Motor neuron (in vitro differentiated cells): ENCODE results near the gene PIM3. TPM values are rescaled to one million over a fixed set of nuclear protein-coding genes. Genes with fewer than 3 reads are reported as not detected.
A peak's percentile ranks its signal among the peaks of the same experiment; 100 is the strongest.
"Not testable (repeated sequence)": the region's sequence is repeated elsewhere in the genome, so short reads cannot be mapped to it uniquely, and the experiment has no call there.

Source experiments
- ATAC-seq, 8 experiments: fragments of 200-7000 bp; cut with Tn5 transposase; replicated peaks in 6 of 8; 2 replicates each; pipeline ENCODE4 v1.8.0; 2021; ENCODE audit warnings: mild to moderate bottlenecking in 8 of 8, moderate library complexity in 8 of 8
- H3K27ac ChIP-seq, 2 donors: fragments of 250-450 bp; sonication (Bioruptor Pico); 2 replicates each; pipeline ENCODE4 v1.9.0; 2021; ENCODE audit warnings: antibody characterized with exemption in 2 of 2, mild to moderate bottlenecking in 2 of 2, moderate library complexity in 1 of 2
- H3K4me1 ChIP-seq, 2 donors: fragments of 250-450 bp; sonication (Bioruptor Pico); replicated peaks in 1 of 2; 2 replicates each; pipeline ENCODE4 v1.6.1; 2021; ENCODE audit warnings: antibody characterized with exemption in 2 of 2, mild to moderate bottlenecking in 2 of 2, moderate library complexity in 1 of 2
- H3K4me3 ChIP-seq, 5 donors: fragments of 250-450 bp; sonication (Bioruptor Pico); 2 replicates each; pipeline ENCODE4 v1.9.0; 2021; ENCODE audit warnings: antibody characterized with exemption in 5 of 5, mild to moderate bottlenecking in 5 of 5, moderate library complexity in 4 of 5
- WGBS, 10 experiments: fragments of 450-650 bp; shearing (Covaris generic); methylation state at CpG; one replicate each; pipeline ENCODE4 v1.0.0; 2022; 5-methylcytosine and 5-hydroxymethylcytosine counted together
- in situ Hi-C, 9 experiments: fragments of 400-800 bp; cut with MboI; loops; one replicate each; pipeline ENCODE4 v1.15.0; 2021; ENCODE audit warnings: low sequenced_read_pairs in 9 of 9, low pct_unique_long_range_greater_than_20kb in 2 of 9; ENCODE audit not compliant: unreplicated experiment in 9 of 9
- total RNA-seq, 8 experiments: library from RNA; unstranded; fragments of 300-600 nt; gene quantifications; 2 replicates each; pipeline versions ENCODE4 v1.2.3 to v1.2.4, GENCODE V29; 2022

PIM3 gene
- total RNA-seq, 8 experiments from 2014 or later: 10.1 to 40.6 (median 22.4) TPM

GRCh38 chr22:49937758-49938564 lies 22.6 kb upstream of the PIM3 start:
- Histone ChIP-seq H3K4me1 (peaks cover 45% of the 10 kb centered on the region in 2 donors), H3K27ac (peak overlapping the region in 1 of 2 donors; percentile 63), H3K4me3 (no peak overlapping the region)
- ATAC-seq: no peak
- in situ Hi-C loops: loop anchor here in 7 of 9 experiments (10.0 to 25.0 kb wide), 3 partner anchors 97 to 249 kb away; partner anchors contain the start of gene TRABD (in 2 of the 7)
- WGBS, 10 experiments: 80 to 100% (median 94%) methylated on average over 1 to 8 of the region's 27 CpGs; no CpG with 5 or more reads in 3 of the 10 experiments

GRCh38 chr22:49938565-49939136 lies 21.9 kb upstream of the PIM3 start:
- in situ Hi-C loops: loop anchor here in 7 of 9 experiments (10.0 to 25.0 kb wide), 3 partner anchors 96 to 249 kb away; partner anchors contain the start of gene TRABD (in 2 of the 7)
- no peak overlapping the region for H3K27ac ChIP-seq
- no peak overlapping the region for H3K4me3 ChIP-seq
- ATAC-seq: no peak
- peaks cover 38 to 39% of the 10 kb centered on the region in 2 donors for H3K4me1 ChIP-seq
- WGBS, 10 experiments: 97 to 100% methylated on average over 1 to 7 of the region's 19 CpGs; no CpG with 5 or more reads in 8 of the 10 experiments

GRCh38 chr22:49941507-49942316 lies 18.9 kb upstream of the PIM3 start:
- H3K4me3 ChIP-seq: no peak overlapping the region
- in situ Hi-C loops: loop anchor here in 4 of 9 experiments (25.0 kb wide), 2 partner anchors 96 to 246 kb away; partner anchors contain the start of gene TRABD (in 2 of the 4)
- peaks cover 25 to 27% of the 10 kb centered on the region in 2 donors for H3K4me1 ChIP-seq
- H3K27ac ChIP-seq: no peak overlapping the region
- ATAC-seq: no peak
- 85 to 100% (median 95%) methylated on average over 2 to 6 of the region's 17 CpGs; no CpG with 5 or more reads in 5 of the 10 experiments for WGBS, 10 experiments

DNA sequence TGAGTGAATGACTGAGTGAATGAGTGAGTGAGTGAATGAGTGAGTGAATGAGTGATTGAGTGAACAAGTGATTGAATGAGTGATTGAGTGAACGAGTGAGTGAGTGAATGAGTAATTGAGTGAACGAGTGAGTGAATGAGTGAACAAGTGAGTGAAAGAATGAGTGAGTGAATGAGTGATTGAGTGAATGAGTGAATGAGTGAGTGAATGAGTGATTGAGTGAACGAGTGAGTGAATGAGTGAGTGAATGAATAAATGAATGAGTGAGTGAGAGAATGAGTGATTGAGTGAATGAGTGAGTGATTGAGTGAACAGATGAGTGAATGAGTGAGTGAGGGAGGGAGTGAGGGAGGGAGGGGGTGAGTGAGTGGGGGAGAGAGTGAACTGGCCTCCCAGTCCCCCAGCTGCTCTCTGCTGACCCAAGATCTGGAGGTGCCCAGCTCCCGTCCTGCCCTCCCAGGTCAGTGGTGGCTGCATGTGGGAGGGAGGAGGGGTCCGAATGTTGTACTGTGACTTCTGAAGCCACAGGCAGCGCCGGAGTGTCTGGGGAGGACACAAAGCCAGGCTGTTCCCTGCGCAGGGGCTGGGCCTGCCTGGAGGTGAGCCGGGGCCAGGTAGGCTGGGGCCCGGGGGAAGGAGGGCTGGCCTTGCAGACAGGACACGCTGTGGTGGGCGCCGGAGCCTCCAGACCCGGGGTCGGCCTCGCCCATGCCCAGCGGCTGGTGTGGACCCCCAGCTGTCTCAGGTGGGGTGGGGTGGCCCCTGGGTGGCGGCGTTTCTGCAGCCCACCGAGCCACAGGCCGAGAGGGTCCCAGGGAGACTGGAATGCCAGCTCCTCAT lies 17.8 kb upstream of the PIM3 start:
- peaks cover 25 to 27% of the 10 kb centered on the region in 2 donors for H3K4me1 ChIP-seq
- H3K4me3 ChIP-seq: no peak overlapping the region
- in situ Hi-C loops: loop anchor here in 4 of 9 experiments (25.0 kb wide), 2 partner anchors 95 to 245 kb away; partner anchors contain the start of gene TRABD (in 2 of the 4)
- ATAC-seq: no peak
- WGBS, 10 experiments: 47 to 93% (median 77%) methylated on average over 3 to 4 of the region's 21 CpGs; no CpG with 5 or more reads in 1 of the 10 experiments
- H3K27ac ChIP-seq: no peak overlapping the region

DNA sequence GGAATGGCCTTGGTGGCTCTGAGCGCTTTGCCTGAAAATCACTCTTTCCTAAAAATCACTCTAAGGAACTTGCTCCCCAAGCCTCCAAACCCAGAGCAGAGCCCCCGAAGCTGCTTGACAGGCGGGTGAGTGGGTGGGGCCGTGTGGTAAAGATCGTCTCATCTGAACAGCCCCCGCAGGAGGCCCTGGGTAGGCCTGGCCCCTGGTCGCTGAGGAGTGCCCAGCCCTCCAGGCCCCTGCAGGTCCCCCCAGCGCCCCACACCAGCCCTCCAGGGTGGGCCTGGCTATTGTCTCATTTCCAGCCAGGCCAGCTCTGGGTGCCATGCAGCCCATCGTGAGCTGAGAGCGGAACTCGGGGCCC lies 17.2 kb upstream of the PIM3 start:
- WGBS, 10 experiments: no CpG with 5 or more reads among the region's 11 CpGs
- ATAC-seq: no peak
- in situ Hi-C loops: loop anchor here in 4 of 9 experiments (25.0 kb wide), 2 partner anchors 94 to 244 kb away; partner anchors contain the start of gene TRABD (in 2 of the 4)
- peaks cover 28 to 30% of the 10 kb centered on the region in 2 donors for H3K4me1 ChIP-seq
- H3K27ac ChIP-seq: no peak overlapping the region
- no peak overlapping the region for H3K4me3 ChIP-seq

- Histone ChIP-seq H3K27ac (no peak overlapping the region), H3K4me3 (no peak overlapping the region), H3K4me1 (peaks cover 28 to 31% of the 10 kb centered on the region in 2 donors)
- 90 to 100% (median 90%) methylated on average over 1 to 9 of the region's 25 CpGs; no CpG with 5 or more reads in 7 of the 10 experiments for WGBS, 10 experiments
- ATAC-seq: no peak
- in situ Hi-C loops: loop anchor here in 4 of 9 experiments (25.0 kb wide), 2 partner anchors 93 to 243 kb away; partner anchors contain the start of gene TRABD (in 2 of the 4)
Observed at GRCh38 chr22:49943771-49944398, 16.7 kb upstream of the PIM3 start.

- peaks cover 28 to 30% of the 10 kb centered on the region in 2 donors for H3K4me1 ChIP-seq
- WGBS, 10 experiments: 60 to 100% (median 95%) methylated on average over 1 to 7 of the region's 13 CpGs; no CpG with 5 or more reads in 6 of the 10 experiments
- in situ Hi-C loops: loop anchor here in 4 of 9 experiments (25.0 kb wide), 2 partner anchors 93 to 243 kb away; partner anchors contain the start of gene TRABD (in 2 of the 4)
- no peak overlapping the region for H3K4me3 ChIP-seq
- no peak overlapping the region for H3K27ac ChIP-seq
- ATAC-seq: no peak
Observed at GRCh38 chr22:49944399-49944891, 16.1 kb upstream of the PIM3 start.

GRCh38 chr22:49945042-49945794 lies 15.4 kb upstream of the PIM3 start:
- Histone ChIP-seq H3K27ac (peak overlapping the region in 1 of 2 donors; percentile 39), H3K4me1 (peaks cover 28 to 33% of the 10 kb centered on the region in 2 donors)
- not testable (repeated sequence) for ATAC-seq, H3K4me3 ChIP-seq
- 83 to 100% methylated on average over 1 to 2 of the region's 17 CpGs; no CpG with 5 or more reads in 8 of the 10 experiments for WGBS, 10 experiments
- in situ Hi-C loops: loop anchor here in 4 of 9 experiments (25.0 kb wide), 2 partner anchors 92 to 242 kb away; partner anchors contain the start of gene TRABD (in 2 of the 4)

- in situ Hi-C loops: loop anchor here in 4 of 9 experiments (25.0 kb wide), 2 partner anchors 91 to 241 kb away; partner anchors contain the start of gene TRABD (in 2 of the 4)
- ATAC-seq: peak; percentile 64 to 87 (median 84)
- Histone ChIP-seq H3K4me1 (peaks cover 39 to 47% of the 10 kb centered on the region in 2 donors), H3K4me3 (no peak overlapping the region), H3K27ac (peak overlapping the region; percentile 59 to 87)
- WGBS, 10 experiments: 22 to 80% (median 57%) methylated on average over 1 to 6 of the region's 17 CpGs; no CpG with 5 or more reads in 4 of the 10 experiments
Observed at GRCh38 chr22:49946612-49947295, 13.8 kb upstream of the PIM3 start.

DNA sequence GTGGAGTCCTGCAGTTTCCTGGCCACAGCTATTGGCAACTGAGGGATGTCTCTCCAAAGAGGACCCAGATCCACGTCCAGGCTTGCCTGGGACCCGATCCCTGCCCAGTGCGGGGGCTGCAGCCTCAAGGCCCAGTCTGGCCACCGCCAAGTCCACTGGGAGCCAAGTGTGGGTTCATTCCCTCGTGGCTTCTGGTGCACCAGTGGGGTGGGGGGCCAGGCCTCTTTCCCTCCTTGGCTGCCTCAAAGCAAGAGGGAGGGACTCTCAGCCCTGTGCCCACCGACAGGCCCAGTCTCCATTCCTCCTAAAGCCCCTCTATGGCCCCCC lies 13.3 kb upstream of the PIM3 start:
- no peak overlapping the region for H3K4me3 ChIP-seq
- H3K4me1 ChIP-seq: peaks cover 39 to 52% of the 10 kb centered on the region in 2 donors
- in situ Hi-C loops: loop anchor here in 4 of 9 experiments (25.0 kb wide), 2 partner anchors 90 to 240 kb away; partner anchors contain the start of gene TRABD (in 2 of the 4)
- WGBS, 10 experiments: 80% methylated on average over 2 of the region's 6 CpGs; no CpG with 5 or more reads in 9 of the 10 experiments
- ATAC-seq: no peak
- H3K27ac ChIP-seq: peak overlapping the region; percentile 37 to 87
